ENCODE results near the gene SLC30A5. TPM values are rescaled to one million over a fixed set of nuclear protein-coding genes. Genes with fewer than 3 reads are reported as not detected.
"Not testable (repeated sequence)": the region's sequence is repeated elsewhere in the genome, so short reads cannot be mapped to it uniquely, and the experiment has no call there.

The SLC30A5 gene
- total RNA-seq, result 10 to 100 TPM; 29.2 to 35.1 (median 32.5) TPM

GRCh38 chr5:69093771-69094482 is at the start of gene SLC30A5:
TSS of gene SLC30A5 (plus strand) at chr5:69094014. CDS start at chr5:69094256, 242 bp downstream.
- Histone ChIP-seq H3K4me3 (peak within 1 kb of the TSS; percentile 72 to 95 (median 86)), H3K27me3 (no peaks in the 10 kb centered on the region), H3K9me3 (no peaks in the 10 kb centered on the region), H3K36me3 (peaks cover 4 to 25% (median 12%) of the 10 kb centered on the region in 4 donors), H3K4me1 (peaks cover 13 to 30% (median 27%) of the 10 kb centered on the region in 4 donors), H3K27ac (replicated peaks in 1 of 4) (peak within 1 kb of the TSS; percentile 94 to 97 (median 96))
- intact Hi-C loops (cut with DNase I), result loop anchor here (5.0 kb wide), 3 partner anchors 52 to 238 kb away; partner anchors contain the start of gene CCDC125
- WGBS, result 0% methylated on average over 33 of the region's 79 CpGs
- peak; percentile 99 for DNase-seq (ENCODE audit: extremely low spot score)
- TF ChIP-seq EP300 (IDR thresholded peaks at IDR 0.05), result no peak
- TF ChIP-seq POLR2A (IDR thresholded peaks at IDR 0.05; ENCODE audit: low read depth), result no peak
- peak; percentile 91 to 96 for TF ChIP-seq POLR2AphosphoS5 (IDR thresholded peaks at IDR 0.05)
- TF ChIP-seq CTCF (IDR thresholded peaks at IDR 0.05), result peak; percentile 90 to 96 (median 91)

DNA sequence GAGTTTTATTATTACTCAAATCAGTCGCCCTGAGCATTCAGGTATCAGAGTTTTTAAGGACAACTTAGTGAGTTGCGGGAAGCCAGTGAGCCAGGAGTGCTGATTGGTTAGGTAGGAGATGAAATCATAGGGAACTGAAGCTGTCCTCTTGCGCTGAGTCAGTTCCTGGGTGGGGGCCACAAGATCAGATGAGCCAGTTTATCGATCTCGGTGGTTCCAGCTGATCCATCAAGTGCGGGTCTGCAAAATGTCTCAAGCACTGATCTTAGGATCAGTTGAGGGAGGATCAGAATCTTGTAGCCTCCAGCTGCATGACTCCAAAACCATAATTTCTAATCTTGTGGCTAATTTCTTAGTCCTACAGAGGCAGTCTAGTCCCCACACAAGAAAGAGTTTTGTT is 48.6 kb upstream of the SLC30A5 start:
- H3K36me3 ChIP-seq; H3K4me3 ChIP-seq; H3K27me3 ChIP-seq; H3K9me3 ChIP-seq; H3K27ac ChIP-seq (replicated peaks in 1 of 4); intact Hi-C loops (cut with DNase I); DNase-seq (ENCODE audit: extremely low spot score): not testable (repeated sequence)
- WGBS, result 94% methylated on average over 6 of the region's 6 CpGs
- peaks cover 0 to 15% (median 4%) of the 10 kb centered on the region in 4 donors for H3K4me1 ChIP-seq

- Histone ChIP-seq H3K4me1 (peaks cover 0 to 15% (median 4%) of the 10 kb centered on the region in 4 donors), H3K4me3 (no peak overlapping the region), H3K9me3 (no peaks in the 10 kb centered on the region), H3K27me3 (peaks cover 0 to 6% (median 0%) of the 10 kb centered on the region in 4 donors), H3K27ac (replicated peaks in 1 of 4) (no peak overlapping the region), H3K36me3 (no peaks in the 10 kb centered on the region)
- no peak for DNase-seq (ENCODE audit: extremely low spot score)
- WGBS, result 91% methylated on average over 8 of the region's 8 CpGs
- TF ChIP-seq EP300 (IDR thresholded peaks at IDR 0.05) (no peak), POLR2A (IDR thresholded peaks at IDR 0.05; ENCODE audit: low read depth) (no peak), POLR2AphosphoS5 (IDR thresholded peaks at IDR 0.05) (no peak), CTCF (IDR thresholded peaks at IDR 0.05) (no peak)
- intact Hi-C loops (cut with DNase I), result no loop called here
Measured at GRCh38 chr5:69046375-69046957, 47.3 kb upstream of the SLC30A5 start.

- no peak for TF ChIP-seq POLR2AphosphoS5 (IDR thresholded peaks at IDR 0.05)
- peak in 2 of 3 experiments; percentile 4 to 14 for TF ChIP-seq CTCF (IDR thresholded peaks at IDR 0.05)
- no peak for TF ChIP-seq EP300 (IDR thresholded peaks at IDR 0.05)
- peaks cover 0 to 6% (median 0%) of the 10 kb centered on the region in 4 donors for H3K27me3 ChIP-seq
- peaks cover 0 to 10% (median 2%) of the 10 kb centered on the region in 4 donors for H3K4me1 ChIP-seq
- no peak for DNase-seq (ENCODE audit: extremely low spot score)
- H3K4me3 ChIP-seq, result no peak overlapping the region
- no peak overlapping the region for H3K27ac ChIP-seq (replicated peaks in 1 of 4)
- intact Hi-C loops (cut with DNase I), result no loop called here
- WGBS, result 37% methylated on average over 3 of the region's 3 CpGs
- H3K9me3 ChIP-seq, result no peaks in the 10 kb centered on the region
- no peaks in the 10 kb centered on the region for H3K36me3 ChIP-seq
Measured at GRCh38 chr5:69048230-69048629, 45.6 kb upstream of the SLC30A5 start.

- Histone ChIP-seq H3K4me1 (peaks cover 0 to 4% (median 0%) of the 10 kb centered on the region in 4 donors), H3K36me3 (no peaks in the 10 kb centered on the region), H3K27me3 (peaks cover 0 to 6% (median 0%) of the 10 kb centered on the region in 4 donors), H3K4me3 (no peak overlapping the region), H3K27ac (replicated peaks in 1 of 4) (no peak overlapping the region), H3K9me3 (no peaks in the 10 kb centered on the region)
- TF ChIP-seq POLR2AphosphoS5 (IDR thresholded peaks at IDR 0.05) (no peak), CTCF (IDR thresholded peaks at IDR 0.05) (no peak), POLR2A (IDR thresholded peaks at IDR 0.05; ENCODE audit: low read depth) (no peak), EP300 (IDR thresholded peaks at IDR 0.05) (no peak)
- WGBS, result 69% methylated on average over 1 of the region's 1 CpG
- intact Hi-C loops (cut with DNase I), result no loop called here
- DNase-seq (ENCODE audit: extremely low spot score), result no peak
Measured at GRCh38 chr5:69049151-69049550, 44.7 kb upstream of the SLC30A5 start.

All from esophagus muscularis mucosa (tissue), 4 donors.